Measurements from ENCODE around the gene RRAS.

Gene RRAS

DNA sequence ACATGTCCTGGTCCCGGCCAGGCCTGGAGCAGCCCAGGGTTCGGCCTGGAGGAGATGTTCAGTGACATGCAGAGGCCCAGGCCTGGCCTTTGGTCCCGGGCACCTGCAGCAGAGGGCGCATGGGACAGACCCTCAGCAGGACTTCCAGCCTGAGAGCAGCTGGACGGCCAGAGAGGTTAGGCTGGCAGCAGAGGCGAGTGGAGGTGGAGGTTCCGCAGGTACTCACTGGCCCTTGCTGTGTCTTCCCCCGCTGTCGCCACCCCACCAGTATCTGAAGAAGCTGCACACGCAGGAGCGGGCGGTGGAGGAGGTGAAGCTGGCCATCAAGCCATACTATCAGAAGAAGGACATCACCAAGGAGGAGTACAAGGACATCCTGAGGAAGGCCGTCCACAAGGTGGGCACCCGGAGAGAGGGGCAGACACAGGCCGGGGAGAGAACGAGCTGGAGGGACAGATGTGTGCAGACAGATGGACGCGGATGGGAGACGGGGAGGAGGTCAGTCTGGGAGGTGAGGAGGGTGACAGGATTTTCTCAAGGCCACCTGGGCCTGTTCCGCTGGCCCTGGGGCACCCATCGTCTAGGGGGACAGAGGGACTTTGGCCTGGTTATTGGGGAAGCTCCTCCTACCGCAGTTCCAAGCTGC lies 17.7 kb upstream of the RRAS start:
- no peaks in the 10 kb centered on the region for H3K27me3 ChIP-seq (ENCODE audit: control insufficient read depth, insufficient read depth, low read length)
- no peak overlapping the region for H3K27ac ChIP-seq (ENCODE audit: low read depth, low read length)
- no peak overlapping the region for H3K9ac ChIP-seq (ENCODE audit: low read length)
- H3K4me3 ChIP-seq (ENCODE audit: low read length): no peak overlapping the region
- H3K4me1 ChIP-seq (ENCODE audit: control insufficient read depth, insufficient read depth, low read length): no peaks in the 10 kb centered on the region
- peaks cover 52% of the 10 kb centered on the region for H3K36me3 ChIP-seq (ENCODE audit: control insufficient read depth, insufficient read depth, low read length)

DNA sequence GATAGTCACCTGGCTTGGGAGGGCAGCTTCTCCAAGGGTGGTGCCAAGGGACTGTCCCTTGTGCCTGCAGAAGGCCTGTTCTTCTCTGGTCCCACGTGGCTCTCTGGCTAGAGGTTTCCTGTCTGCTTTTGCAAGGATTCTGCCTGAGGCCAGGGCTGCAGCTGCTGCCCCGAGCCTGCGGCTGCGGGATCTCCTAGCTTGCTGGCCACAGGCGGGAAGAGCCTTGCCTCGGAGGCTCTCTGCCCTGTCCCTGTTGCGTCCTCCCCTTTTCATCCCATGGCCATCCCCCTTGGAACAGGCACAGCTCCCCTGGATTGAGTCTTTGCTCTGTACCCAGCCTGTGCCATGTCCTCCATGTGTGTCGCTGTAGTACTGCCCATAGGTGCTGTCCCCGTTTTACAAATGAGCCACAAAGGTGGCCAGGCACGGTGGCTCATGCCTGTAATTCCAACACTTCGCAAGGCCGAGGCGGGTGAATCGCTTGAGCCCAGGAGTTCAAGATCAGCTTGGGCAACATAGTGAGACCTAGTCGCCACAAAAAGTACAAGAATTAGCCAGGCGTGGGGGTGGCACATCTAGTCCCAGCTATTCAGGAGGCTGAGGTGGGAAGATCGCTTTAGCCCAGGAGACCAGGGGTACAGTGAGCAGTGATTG lies 16.6 kb upstream of the RRAS start:
- Histone ChIP-seq H3K4me3 (ENCODE audit: low read length) (no peak overlapping the region), H3K9ac (ENCODE audit: low read length) (no peak overlapping the region), H3K4me1 (ENCODE audit: control insufficient read depth, insufficient read depth, low read length) (no peaks in the 10 kb centered on the region), H3K27me3 (ENCODE audit: control insufficient read depth, insufficient read depth, low read length) (no peaks in the 10 kb centered on the region), H3K36me3 (ENCODE audit: control insufficient read depth, insufficient read depth, low read length) (peaks cover 51% of the 10 kb centered on the region), H3K27ac (ENCODE audit: low read depth, low read length) (no peak overlapping the region)

- Histone ChIP-seq H3K36me3 (ENCODE audit: control insufficient read depth, insufficient read depth, low read length) (peaks cover 48% of the 10 kb centered on the region), H3K4me3 (ENCODE audit: low read length) (no peak overlapping the region), H3K4me1 (ENCODE audit: control insufficient read depth, insufficient read depth, low read length) (no peaks in the 10 kb centered on the region), H3K9ac (ENCODE audit: low read length) (no peak overlapping the region), H3K27ac (ENCODE audit: low read depth, low read length) (no peak overlapping the region), H3K27me3 (ENCODE audit: control insufficient read depth, insufficient read depth, low read length) (no peaks in the 10 kb centered on the region)
These were observed 15.9 kb upstream of the RRAS start for GRCh38 chr19:49655570-49656455.

DNA sequence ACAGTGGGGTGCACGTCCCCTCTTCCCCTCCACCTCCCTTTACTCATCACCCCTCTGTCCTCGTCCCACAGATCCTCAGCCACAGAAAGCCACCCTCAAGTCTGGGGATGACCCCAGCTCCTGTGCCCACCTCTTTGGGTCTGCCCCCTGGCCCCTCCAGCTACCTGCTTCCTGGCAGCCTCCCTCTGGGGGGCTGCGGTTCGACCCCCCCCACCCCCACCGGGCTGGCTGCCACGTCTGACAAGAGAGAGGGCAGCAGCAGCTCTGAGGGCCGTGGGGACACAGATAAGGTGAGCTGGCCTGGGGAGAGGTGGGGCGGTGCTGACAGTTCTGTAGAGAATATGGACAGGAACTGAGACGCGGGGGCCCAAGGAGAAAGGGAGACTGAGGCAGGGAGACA lies 14.6 kb upstream of the RRAS start:
- Histone ChIP-seq H3K4me1 (ENCODE audit: control insufficient read depth, insufficient read depth, low read length) (no peaks in the 10 kb centered on the region), H3K27ac (ENCODE audit: low read depth, low read length) (no peak overlapping the region), H3K9ac (ENCODE audit: low read length) (no peak overlapping the region), H3K4me3 (ENCODE audit: low read length) (no peak overlapping the region), H3K27me3 (ENCODE audit: control insufficient read depth, insufficient read depth, low read length) (no peaks in the 10 kb centered on the region), H3K36me3 (ENCODE audit: control insufficient read depth, insufficient read depth, low read length) (peaks cover 46% of the 10 kb centered on the region)

DNA sequence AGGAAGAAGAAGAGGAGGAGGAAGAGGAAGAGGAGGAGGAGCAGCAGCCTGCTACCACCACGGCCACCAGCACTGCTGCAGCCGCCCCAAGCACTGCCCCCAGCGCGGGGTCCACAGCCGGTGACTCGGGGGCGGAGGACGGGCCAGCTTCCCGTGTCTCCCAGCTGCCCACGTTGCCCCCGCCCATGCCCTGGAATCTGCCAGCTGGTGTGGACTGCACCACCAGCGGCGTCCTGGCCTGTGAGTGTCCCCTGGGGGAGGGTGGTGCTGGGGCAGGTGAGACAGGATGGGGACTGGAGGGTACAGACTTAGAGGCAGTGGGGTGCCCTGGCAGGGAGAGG lies 13.5 kb upstream of the RRAS start:
- no peak overlapping the region for H3K9ac ChIP-seq (ENCODE audit: low read length)
- peaks cover 43% of the 10 kb centered on the region for H3K36me3 ChIP-seq (ENCODE audit: control insufficient read depth, insufficient read depth, low read length)
- no peaks in the 10 kb centered on the region for H3K27me3 ChIP-seq (ENCODE audit: control insufficient read depth, insufficient read depth, low read length)
- no peaks in the 10 kb centered on the region for H3K4me1 ChIP-seq (ENCODE audit: control insufficient read depth, insufficient read depth, low read length)
- H3K4me3 ChIP-seq (ENCODE audit: low read length): no peak overlapping the region
- no peak overlapping the region for H3K27ac ChIP-seq (ENCODE audit: low read depth, low read length)

DNA sequence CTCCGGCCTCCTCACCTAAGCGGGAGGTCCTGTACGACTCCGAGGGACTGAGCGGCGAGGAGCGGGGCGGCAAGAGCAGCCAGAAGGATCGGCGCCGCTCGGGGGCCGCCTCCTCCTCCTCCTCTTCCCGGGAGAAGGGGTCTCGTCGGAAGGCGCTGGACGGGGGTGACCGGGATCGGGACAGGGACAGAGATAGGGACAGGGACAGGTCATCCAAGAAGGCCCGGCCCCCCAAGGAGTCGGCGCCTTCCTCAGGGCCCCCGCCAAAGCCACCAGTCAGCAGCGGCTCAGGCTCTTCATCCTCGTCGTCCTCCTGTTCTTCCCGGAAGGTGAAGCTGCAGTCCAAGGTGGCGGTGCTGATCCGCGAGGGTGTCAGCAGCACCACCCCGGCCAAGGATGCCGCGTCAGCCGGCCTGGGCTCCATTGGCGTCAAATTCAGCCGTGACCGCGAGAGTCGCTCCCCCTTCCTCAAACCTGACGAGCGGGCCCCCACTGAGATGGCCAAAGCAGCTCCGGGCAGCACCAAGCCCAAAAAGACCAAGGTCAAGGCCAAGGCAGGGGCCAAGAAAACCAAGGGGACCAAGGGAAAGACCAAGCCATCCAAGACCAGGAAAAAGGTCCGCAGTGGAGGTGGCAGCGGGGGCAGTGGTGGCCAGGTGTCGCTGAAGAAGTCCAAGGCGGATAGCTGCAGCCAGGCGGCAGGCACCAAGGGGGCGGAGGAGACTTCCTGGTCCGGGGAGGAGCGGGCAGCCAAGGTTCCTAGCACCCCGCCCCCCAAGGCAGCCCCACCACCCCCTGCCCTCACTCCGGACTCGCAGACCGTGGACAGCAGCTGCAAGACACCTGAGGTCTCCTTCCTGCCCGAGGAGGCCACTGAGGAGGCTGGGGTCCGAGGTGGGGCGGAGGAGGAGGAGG lies 12.9 kb upstream of the RRAS start:
- Histone ChIP-seq H3K27ac (ENCODE audit: low read depth, low read length) (no peak overlapping the region), H3K36me3 (ENCODE audit: control insufficient read depth, insufficient read depth, low read length) (peaks cover 41% of the 10 kb centered on the region), H3K27me3 (ENCODE audit: control insufficient read depth, insufficient read depth, low read length) (no peaks in the 10 kb centered on the region), H3K4me3 (ENCODE audit: low read length) (no peak overlapping the region), H3K4me1 (ENCODE audit: control insufficient read depth, insufficient read depth, low read length) (no peaks in the 10 kb centered on the region), H3K9ac (ENCODE audit: low read length) (no peak overlapping the region)

- H3K27me3 ChIP-seq (ENCODE audit: control insufficient read depth, insufficient read depth, low read length): no peaks in the 10 kb centered on the region
- H3K27ac ChIP-seq (ENCODE audit: low read depth, low read length): no peak overlapping the region
- H3K9ac ChIP-seq (ENCODE audit: low read length): no peak overlapping the region
- H3K36me3 ChIP-seq (ENCODE audit: control insufficient read depth, insufficient read depth, low read length): peaks cover 40% of the 10 kb centered on the region
- no peaks in the 10 kb centered on the region for H3K4me1 ChIP-seq (ENCODE audit: control insufficient read depth, insufficient read depth, low read length)
- H3K4me3 ChIP-seq (ENCODE audit: low read length): no peak overlapping the region
These were observed 12.0 kb upstream of the RRAS start for GRCh38 chr19:49651820-49652550.

DNA sequence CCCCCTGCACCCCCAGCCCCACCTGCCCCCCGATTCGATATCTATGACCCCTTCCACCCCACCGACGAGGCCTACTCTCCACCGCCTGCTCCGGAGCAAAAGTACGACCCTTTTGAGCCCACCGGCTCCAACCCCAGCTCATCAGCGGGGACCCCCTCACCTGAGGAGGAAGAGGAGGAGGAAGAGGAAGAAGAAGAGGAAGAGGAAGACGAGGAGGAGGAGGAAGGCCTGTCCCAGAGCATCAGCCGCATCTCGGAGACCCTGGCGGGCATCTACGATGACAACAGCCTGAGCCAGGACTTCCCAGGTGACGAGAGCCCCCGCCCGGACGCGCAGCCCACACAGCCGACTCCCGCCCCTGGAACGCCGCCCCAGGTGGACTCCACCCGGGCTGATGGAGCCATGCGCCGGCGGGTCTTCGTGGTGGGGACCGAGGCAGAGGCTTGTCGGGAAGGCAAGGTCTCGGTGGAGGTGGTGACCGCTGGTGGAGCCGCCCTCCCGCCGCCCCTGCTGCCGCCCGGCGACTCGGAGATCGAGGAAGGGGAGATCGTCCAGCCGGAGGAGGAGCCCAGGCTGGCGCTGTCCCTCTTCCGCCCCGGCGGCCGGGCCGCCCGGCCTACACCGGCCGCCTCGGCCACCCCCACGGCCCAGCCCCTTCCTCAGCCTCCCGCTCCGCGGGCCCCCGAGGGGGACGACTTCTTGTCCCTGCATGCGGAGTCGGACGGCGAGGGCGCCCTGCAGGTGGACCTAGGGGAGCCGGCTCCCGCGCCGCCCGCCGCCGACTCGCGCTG lies 11.3 kb upstream of the RRAS start:
- H3K9ac ChIP-seq (ENCODE audit: low read length): no peak overlapping the region
- no peak overlapping the region for H3K27ac ChIP-seq (ENCODE audit: low read depth, low read length)
- no peaks in the 10 kb centered on the region for H3K27me3 ChIP-seq (ENCODE audit: control insufficient read depth, insufficient read depth, low read length)
- H3K4me3 ChIP-seq (ENCODE audit: low read length): no peak overlapping the region
- no peaks in the 10 kb centered on the region for H3K4me1 ChIP-seq (ENCODE audit: control insufficient read depth, insufficient read depth, low read length)
- peaks cover 40% of the 10 kb centered on the region for H3K36me3 ChIP-seq (ENCODE audit: control insufficient read depth, insufficient read depth, low read length)

GRCh38 chr19:49646586-49646985 lies 6.6 kb upstream of the RRAS start:
- Histone ChIP-seq H3K27me3 (ENCODE audit: control insufficient read depth, insufficient read depth, low read length) (no peaks in the 10 kb centered on the region), H3K9ac (ENCODE audit: low read length) (no peak overlapping the region), H3K4me3 (ENCODE audit: low read length) (no peak overlapping the region), H3K4me1 (ENCODE audit: control insufficient read depth, insufficient read depth, low read length) (peaks cover 14% of the 10 kb centered on the region), H3K36me3 (ENCODE audit: control insufficient read depth, insufficient read depth, low read length) (peaks cover 17% of the 10 kb centered on the region), H3K27ac (ENCODE audit: low read depth, low read length) (no peak overlapping the region)

DNA sequence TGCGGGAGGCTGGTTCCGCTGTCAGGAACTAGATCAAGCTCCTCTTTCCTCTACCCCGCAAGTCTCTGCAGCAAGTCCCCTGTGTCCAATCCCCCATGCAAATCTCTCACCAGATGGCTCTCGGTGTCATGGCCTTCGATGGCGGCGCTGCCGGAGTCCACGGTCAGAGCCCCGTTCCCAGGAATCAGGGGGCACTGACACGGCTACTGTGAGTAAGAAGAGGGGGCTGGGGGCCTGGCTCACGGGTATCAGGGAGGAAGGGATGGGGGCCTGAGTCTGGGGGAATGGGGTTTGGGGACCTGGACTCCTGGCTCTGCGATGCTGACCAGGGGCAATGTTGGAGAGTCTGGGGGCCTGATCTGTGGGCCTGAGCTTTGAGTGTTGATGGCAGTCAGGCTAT lies 6.1 kb upstream of the RRAS start:
- Histone ChIP-seq H3K36me3 (ENCODE audit: control insufficient read depth, insufficient read depth, low read length) (peaks cover 16% of the 10 kb centered on the region), H3K4me3 (ENCODE audit: low read length) (no peak overlapping the region), H3K27me3 (ENCODE audit: control insufficient read depth, insufficient read depth, low read length) (no peaks in the 10 kb centered on the region), H3K4me1 (ENCODE audit: control insufficient read depth, insufficient read depth, low read length) (peaks cover 14% of the 10 kb centered on the region), H3K9ac (ENCODE audit: low read length) (no peak overlapping the region), H3K27ac (ENCODE audit: low read depth, low read length) (no peak overlapping the region)

- H3K36me3 ChIP-seq (ENCODE audit: control insufficient read depth, insufficient read depth, low read length): peaks cover 15% of the 10 kb centered on the region
- no peak overlapping the region for H3K4me3 ChIP-seq (ENCODE audit: low read length)
- H3K4me1 ChIP-seq (ENCODE audit: control insufficient read depth, insufficient read depth, low read length): peaks cover 14% of the 10 kb centered on the region
- H3K9ac ChIP-seq (ENCODE audit: low read length): no peak overlapping the region
- no peak overlapping the region for H3K27ac ChIP-seq (ENCODE audit: low read depth, low read length)
- no peaks in the 10 kb centered on the region for H3K27me3 ChIP-seq (ENCODE audit: control insufficient read depth, insufficient read depth, low read length)
These were observed 5.6 kb upstream of the RRAS start for GRCh38 chr19:49645592-49645991.

Data from rectal smooth muscle tissue (tissue), 1 donor.